SK-N-MC (cell line): ENCODE results near the gene SLC24A4.

Experiments used
- EZH2 ChIP-seq: fragments of 200-600 bp; sonication (generic); IDR thresholded peaks from one replicate; pipeline ENCODE4 v1.6.1; 2017; ENCODE audit warnings: antibody characterized with exemption
- POLR2AphosphoS5 ChIP-seq: IDR thresholded peaks from 2 replicates; pipeline ENCODE4 v1.6.1; 2012; ENCODE audit warnings: mild to moderate bottlenecking, low read depth, low read length, borderline replicate concordance

- TF ChIP-seq POLR2AphosphoS5 (no peak), EZH2 (no peak)
Observed at GRCh38 chr14:92336363-92336762, 13.4 kb downstream of the SLC24A4 start.
